ENCODE results near the gene CHI3L2. TPM values are rescaled to one million over a fixed set of nuclear protein-coding genes. Genes with fewer than 3 reads are reported as not detected.

The CHI3L2 gene, protein sequence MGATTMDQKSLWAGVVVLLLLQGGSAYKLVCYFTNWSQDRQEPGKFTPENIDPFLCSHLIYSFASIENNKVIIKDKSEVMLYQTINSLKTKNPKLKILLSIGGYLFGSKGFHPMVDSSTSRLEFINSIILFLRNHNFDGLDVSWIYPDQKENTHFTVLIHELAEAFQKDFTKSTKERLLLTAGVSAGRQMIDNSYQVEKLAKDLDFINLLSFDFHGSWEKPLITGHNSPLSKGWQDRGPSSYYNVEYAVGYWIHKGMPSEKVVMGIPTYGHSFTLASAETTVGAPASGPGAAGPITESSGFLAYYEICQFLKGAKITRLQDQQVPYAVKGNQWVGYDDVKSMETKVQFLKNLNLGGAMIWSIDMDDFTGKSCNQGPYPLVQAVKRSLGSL
- total RNA-seq (2014; rRNA removed; shearing (Covaris generic)) (not detected in 2 replicates), polyA plus RNA-seq (2016; fragmentation: Nextera tagmentation; extraction: Ambion mirVana) (0.68 TPM in 1 of 2 replicates, not detected in the other)
- long read RNA-seq: 0 reads

GRCh38 chr1:111227434-111227833, at the start of gene CHI3L2:
Gene CHI3L2, plus strand, starts transcription at chr1:111227713. Its CDS starts 17 bp downstream, at chr1:111227730.
- Mint-ChIP-seq H3K4me1 (peaks cover 15% of the 10 kb centered on the region), H3K9me3 (no peaks in the 10 kb centered on the region), H3K27me3 (ENCODE audit: insufficient read depth, low read depth, poor library complexity) (peaks cover 12% of the 10 kb centered on the region), H3K36me3 (ENCODE audit: low read depth) (no peaks in the 10 kb centered on the region), H3K4me3 (no peak within 1 kb of the TSS), H3K27ac (no peak within 1 kb of the TSS)
- no peaks in the 10 kb centered on the region for H3K79me2 ChIP-seq (replicated peaks; ENCODE audit: insufficient read depth)
- no peak within 1 kb of the TSS for H3K27ac ChIP-seq (ENCODE audit: low read depth)
- DNase-seq (ENCODE audit: low spot score) (no peak), ATAC-seq (no peak)
- no peaks in the 10 kb centered on the region for H3K9me2 ChIP-seq (ENCODE audit: insufficient read depth)
- no peak within 1 kb of the TSS for H3K4me3 ChIP-seq
- no peak within 1 kb of the TSS for H2AFZ ChIP-seq
- TF ChIP-seq ZNF331 (CRISPR knock-in tag; IDR thresholded peaks at IDR 0.05; ENCODE audit: low read depth) (no peak), CREB1 (CRISPR knock-in tag; IDR thresholded peaks at IDR 0.05; ENCODE audit: low read depth) (no peak), ETS1 (IDR thresholded peaks at IDR 0.05) (no peak), REST (IDR thresholded peaks at IDR 0.05; ENCODE audit: unreplicated experiment) (no peak), POLR2AphosphoS5 (IDR thresholded peaks at IDR 0.05; ENCODE audit: low read depth) (no peak)
- TF ChIP-seq, protein P1, sequence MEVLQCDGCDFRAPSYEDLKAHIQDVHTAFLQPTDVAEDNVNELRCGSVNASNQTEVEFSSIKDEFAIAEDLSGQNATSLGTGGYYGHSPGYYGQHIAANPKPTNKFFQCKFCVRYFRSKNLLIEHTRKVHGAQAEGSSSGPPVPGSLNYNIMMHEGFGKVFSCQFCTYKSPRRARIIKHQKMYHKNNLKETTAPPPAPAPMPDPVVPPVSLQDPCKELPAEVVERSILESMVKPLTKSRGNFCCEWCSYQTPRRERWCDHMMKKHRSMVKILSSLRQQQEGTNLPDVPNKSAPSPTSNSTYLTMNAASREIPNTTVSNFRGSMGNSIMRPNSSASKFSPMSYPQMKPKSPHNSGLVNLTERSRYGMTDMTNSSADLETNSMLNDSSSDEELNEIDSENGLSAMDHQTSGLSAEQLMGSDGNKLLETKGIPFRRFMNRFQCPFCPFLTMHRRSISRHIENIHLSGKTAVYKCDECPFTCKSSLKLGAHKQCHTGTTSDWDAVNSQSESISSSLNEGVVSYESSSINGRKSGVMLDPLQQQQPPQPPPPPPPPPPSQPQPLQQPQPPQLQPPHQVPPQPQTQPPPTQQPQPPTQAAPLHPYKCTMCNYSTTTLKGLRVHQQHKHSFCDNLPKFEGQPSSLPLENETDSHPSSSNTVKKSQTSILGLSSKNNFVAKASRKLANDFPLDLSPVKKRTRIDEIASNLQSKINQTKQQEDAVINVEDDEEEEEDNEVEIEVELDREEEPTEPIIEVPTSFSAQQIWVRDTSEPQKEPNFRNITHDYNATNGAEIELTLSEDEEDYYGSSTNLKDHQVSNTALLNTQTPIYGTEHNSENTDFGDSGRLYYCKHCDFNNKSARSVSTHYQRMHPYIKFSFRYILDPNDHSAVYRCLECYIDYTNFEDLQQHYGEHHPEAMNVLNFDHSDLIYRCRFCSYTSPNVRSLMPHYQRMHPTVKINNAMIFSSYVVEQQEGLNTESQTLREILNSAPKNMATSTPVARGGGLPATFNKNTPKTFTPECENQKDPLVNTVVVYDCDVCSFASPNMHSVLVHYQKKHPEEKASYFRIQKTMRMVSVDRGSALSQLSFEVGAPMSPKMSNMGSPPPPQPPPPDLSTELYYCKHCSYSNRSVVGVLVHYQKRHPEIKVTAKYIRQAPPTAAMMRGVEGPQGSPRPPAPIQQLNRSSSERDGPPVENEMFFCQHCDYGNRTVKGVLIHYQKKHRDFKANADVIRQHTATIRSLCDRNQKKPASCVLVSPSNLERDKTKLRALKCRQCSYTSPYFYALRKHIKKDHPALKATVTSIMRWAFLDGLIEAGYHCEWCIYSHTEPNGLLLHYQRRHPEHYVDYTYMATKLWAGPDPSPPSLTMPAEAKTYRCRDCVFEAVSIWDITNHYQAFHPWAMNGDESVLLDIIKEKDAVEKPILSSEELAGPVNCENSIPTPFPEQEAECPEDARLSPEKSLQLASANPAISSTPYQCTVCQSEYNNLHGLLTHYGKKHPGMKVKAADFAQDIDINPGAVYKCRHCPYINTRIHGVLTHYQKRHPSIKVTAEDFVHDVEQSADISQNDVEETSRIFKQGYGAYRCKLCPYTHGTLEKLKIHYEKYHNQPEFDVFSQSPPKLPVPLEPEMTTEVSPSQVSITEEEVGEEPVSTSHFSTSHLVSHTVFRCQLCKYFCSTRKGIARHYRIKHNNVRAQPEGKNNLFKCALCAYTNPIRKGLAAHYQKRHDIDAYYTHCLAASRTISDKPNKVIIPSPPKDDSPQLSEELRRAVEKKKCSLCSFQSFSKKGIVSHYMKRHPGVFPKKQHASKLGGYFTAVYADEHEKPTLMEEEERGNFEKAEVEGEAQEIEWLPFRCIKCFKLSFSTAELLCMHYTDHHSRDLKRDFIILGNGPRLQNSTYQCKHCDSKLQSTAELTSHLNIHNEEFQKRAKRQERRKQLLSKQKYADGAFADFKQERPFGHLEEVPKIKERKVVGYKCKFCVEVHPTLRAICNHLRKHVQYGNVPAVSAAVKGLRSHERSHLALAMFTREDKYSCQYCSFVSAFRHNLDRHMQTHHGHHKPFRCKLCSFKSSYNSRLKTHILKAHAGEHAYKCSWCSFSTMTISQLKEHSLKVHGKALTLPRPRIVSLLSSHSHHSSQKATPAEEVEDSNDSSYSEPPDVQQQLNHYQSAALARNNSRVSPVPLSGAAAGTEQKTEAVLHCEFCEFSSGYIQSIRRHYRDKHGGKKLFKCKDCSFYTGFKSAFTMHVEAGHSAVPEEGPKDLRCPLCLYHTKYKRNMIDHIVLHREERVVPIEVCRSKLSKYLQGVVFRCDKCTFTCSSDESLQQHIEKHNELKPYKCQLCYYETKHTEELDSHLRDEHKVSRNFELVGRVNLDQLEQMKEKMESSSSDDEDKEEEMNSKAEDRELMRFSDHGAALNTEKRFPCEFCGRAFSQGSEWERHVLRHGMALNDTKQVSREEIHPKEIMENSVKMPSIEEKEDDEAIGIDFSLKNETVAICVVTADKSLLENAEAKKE (CRISPR knock-in tag; IDR thresholded peaks at IDR 0.05): no peak
- TF ChIP-seq, protein P2, sequence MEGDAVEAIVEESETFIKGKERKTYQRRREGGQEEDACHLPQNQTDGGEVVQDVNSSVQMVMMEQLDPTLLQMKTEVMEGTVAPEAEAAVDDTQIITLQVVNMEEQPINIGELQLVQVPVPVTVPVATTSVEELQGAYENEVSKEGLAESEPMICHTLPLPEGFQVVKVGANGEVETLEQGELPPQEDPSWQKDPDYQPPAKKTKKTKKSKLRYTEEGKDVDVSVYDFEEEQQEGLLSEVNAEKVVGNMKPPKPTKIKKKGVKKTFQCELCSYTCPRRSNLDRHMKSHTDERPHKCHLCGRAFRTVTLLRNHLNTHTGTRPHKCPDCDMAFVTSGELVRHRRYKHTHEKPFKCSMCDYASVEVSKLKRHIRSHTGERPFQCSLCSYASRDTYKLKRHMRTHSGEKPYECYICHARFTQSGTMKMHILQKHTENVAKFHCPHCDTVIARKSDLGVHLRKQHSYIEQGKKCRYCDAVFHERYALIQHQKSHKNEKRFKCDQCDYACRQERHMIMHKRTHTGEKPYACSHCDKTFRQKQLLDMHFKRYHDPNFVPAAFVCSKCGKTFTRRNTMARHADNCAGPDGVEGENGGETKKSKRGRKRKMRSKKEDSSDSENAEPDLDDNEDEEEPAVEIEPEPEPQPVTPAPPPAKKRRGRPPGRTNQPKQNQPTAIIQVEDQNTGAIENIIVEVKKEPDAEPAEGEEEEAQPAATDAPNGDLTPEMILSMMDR (conservative IDR thresholded peaks at IDR 0.05; ENCODE audit: low read depth in 2 of 2): no peak
- no peaks in the 10 kb centered on the region for H3K36me3 ChIP-seq (ENCODE audit: insufficient read depth)
- H3K27me3 ChIP-seq (ENCODE audit: insufficient read depth): no peaks in the 10 kb centered on the region
- no peak within 1 kb of the TSS for H3K4me2 ChIP-seq
- H3K4me1 ChIP-seq (ENCODE audit: insufficient read depth): peaks cover 9% of the 10 kb centered on the region
- H4K20me1 ChIP-seq (replicated peaks; ENCODE audit: insufficient read depth): no peaks in the 10 kb centered on the region
- no peaks in the 10 kb centered on the region for H3F3A ChIP-seq (replicated peaks; ENCODE audit: low read depth)

Measured in GM23338 (cell line).